Uterus (tissue), 2 donors: ENCODE measurements around the gene KSR2.

Source experiments
- POLR2A ChIP-seq, 2 donors: fragments of 450-650 bp; IDR thresholded peaks; one replicate each; pipeline ENCODE4 v1.6.1; 2016; ENCODE audit warnings: antibody characterized with exemption in 2 of 2, mild to moderate bottlenecking in 1 of 2, moderate library complexity in 1 of 2
- TF ChIP-seq, protein P1 (sequence below), 4 experiments: fragments of 200-600 bp in 2 of 4; fragments of 450-650 bp in 2 of 4; sonication (generic) in 2 of 4; IDR thresholded peaks; one replicate each; pipeline ENCODE4 v1.5.1; 2016 to 2019; ENCODE audit warnings: antibody characterized with exemption in 4 of 4, mild to moderate bottlenecking in 2 of 4, moderate library complexity in 1 of 4

DNA sequence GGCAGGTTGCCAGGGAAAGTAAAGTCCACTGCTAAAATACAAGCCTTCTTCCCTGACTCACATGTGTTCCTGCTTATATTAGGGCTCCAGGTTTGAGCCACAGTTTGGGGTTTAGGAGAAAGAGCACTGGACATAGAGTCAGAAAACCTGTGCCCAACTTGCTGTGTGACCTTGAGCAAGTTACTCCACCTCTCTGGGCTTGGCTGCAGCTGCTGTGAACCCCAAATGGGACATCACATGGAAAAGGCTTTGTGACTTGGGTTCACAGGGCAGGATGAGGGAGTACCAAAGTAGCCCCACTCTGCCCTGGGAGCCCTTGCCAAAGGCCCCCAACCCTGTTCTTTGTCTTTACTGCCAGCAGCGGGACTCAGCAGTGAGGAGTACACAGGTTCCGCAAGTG, 528.4 kb downstream of the KSR2 start:
- TF ChIP-seq, protein P1, sequence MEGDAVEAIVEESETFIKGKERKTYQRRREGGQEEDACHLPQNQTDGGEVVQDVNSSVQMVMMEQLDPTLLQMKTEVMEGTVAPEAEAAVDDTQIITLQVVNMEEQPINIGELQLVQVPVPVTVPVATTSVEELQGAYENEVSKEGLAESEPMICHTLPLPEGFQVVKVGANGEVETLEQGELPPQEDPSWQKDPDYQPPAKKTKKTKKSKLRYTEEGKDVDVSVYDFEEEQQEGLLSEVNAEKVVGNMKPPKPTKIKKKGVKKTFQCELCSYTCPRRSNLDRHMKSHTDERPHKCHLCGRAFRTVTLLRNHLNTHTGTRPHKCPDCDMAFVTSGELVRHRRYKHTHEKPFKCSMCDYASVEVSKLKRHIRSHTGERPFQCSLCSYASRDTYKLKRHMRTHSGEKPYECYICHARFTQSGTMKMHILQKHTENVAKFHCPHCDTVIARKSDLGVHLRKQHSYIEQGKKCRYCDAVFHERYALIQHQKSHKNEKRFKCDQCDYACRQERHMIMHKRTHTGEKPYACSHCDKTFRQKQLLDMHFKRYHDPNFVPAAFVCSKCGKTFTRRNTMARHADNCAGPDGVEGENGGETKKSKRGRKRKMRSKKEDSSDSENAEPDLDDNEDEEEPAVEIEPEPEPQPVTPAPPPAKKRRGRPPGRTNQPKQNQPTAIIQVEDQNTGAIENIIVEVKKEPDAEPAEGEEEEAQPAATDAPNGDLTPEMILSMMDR (IDR thresholded peaks at IDR 0.05), result no peak
- TF ChIP-seq POLR2A (IDR thresholded peaks at IDR 0.05), result no peak
